ENCODE measurements around the gene RHBDL1. TPM values are rescaled to one million over a fixed set of nuclear protein-coding genes. Genes with fewer than 3 reads are reported as not detected.
A peak's percentile ranks its signal among the peaks of the same experiment; 100 is the strongest.

The RHBDL1 gene
- total RNA-seq, 1 donor from 2014 or later = 1.6 TPM

GRCh38 chr16:648781-649589 lies 26.5 kb upstream of the RHBDL1 start, which contains the start of gene WDR90:
WDR90 (plus strand) TSS chr16:649365; CDS start chr16:649417, 52 bp downstream.
- ATAC-seq = peak; percentile 95
- peak; percentile 97 for DNase-seq (ENCODE audit: low spot score)
- intact Hi-C loops (cut with DNase I) = no loop called here

GRCh38 chr16:649631-650030 lies 25.8 kb upstream of the RHBDL1 start:
- intact Hi-C loops (cut with DNase I) = loop anchor here (10.0 kb wide), 1 partner anchor 65 kb away; no protein-coding TSS in a partner anchor
- ATAC-seq (no peak), DNase-seq (ENCODE audit: low spot score) (no peak)

- DNase-seq (ENCODE audit: low spot score) (no peak), ATAC-seq (no peak)
- intact Hi-C loops (cut with DNase I) = loop anchor here (10.0 kb wide), 1 partner anchor 67 kb away; no protein-coding TSS in a partner anchor
Measured at GRCh38 chr16:651844-652243, 23.6 kb upstream of the RHBDL1 start.

- ATAC-seq = no peak
- intact Hi-C loops (cut with DNase I) = loop anchor here (10.0 kb wide), 1 partner anchor 68 kb away; no protein-coding TSS in a partner anchor
- DNase-seq (ENCODE audit: low spot score) = no peak
Measured at GRCh38 chr16:652454-653305, 22.8 kb upstream of the RHBDL1 start.

GRCh38 chr16:654034-654433 lies 21.4 kb upstream of the RHBDL1 start:
- ATAC-seq (no peak), DNase-seq (ENCODE audit: low spot score) (no peak)

GRCh38 chr16:657487-657886 lies 18.0 kb upstream of the RHBDL1 start:
- no peak for DNase-seq (ENCODE audit: low spot score)
- intact Hi-C loops (cut with DNase I) = loop anchor here (10.0 kb wide), 1 partner anchor 73 kb away; no protein-coding TSS in a partner anchor
- no peak for ATAC-seq

More at GRCh38 chr16:654034-654433, 21.4 kb upstream of the RHBDL1 start:
- intact Hi-C loops (cut with DNase I) = loop anchor here (10.0 kb wide), 1 partner anchor 69 kb away; no protein-coding TSS in a partner anchor

- DNase-seq (ENCODE audit: low spot score) = no peak
- intact Hi-C loops (cut with DNase I) = loop anchor here (10.0 kb wide), 1 partner anchor 74 kb away; no protein-coding TSS in a partner anchor
- ATAC-seq = no peak
Measured at GRCh38 chr16:658679-659571, 16.5 kb upstream of the RHBDL1 start.

- DNase-seq (ENCODE audit: low spot score) (no peak), ATAC-seq (no peak)
- intact Hi-C loops (cut with DNase I) = loop anchor here (10.0 kb wide), 1 partner anchor 75 kb away; no protein-coding TSS in a partner anchor
Measured at GRCh38 chr16:659618-660017, 15.9 kb upstream of the RHBDL1 start.

- ATAC-seq = no peak
- DNase-seq (ENCODE audit: low spot score) = no peak
- intact Hi-C loops (cut with DNase I) = no loop called here
Measured at GRCh38 chr16:660132-660458, 15.4 kb upstream of the RHBDL1 start.

GRCh38 chr16:660459-661183 lies 14.8 kb upstream of the RHBDL1 start:
- DNase-seq (ENCODE audit: low spot score) (peak; percentile 94), ATAC-seq (peak; percentile 92)
- intact Hi-C loops (cut with DNase I) = no loop called here

- DNase-seq (ENCODE audit: low spot score) = no peak
- ATAC-seq = peak; percentile 20
- intact Hi-C loops (cut with DNase I) = no loop called here
Measured at GRCh38 chr16:661184-661821, 14.2 kb upstream of the RHBDL1 start.

- ATAC-seq = no peak
- intact Hi-C loops (cut with DNase I) = no loop called here
- no peak for DNase-seq (ENCODE audit: low spot score)
Measured at GRCh38 chr16:662095-662494, 13.4 kb upstream of the RHBDL1 start.

GRCh38 chr16:662597-662996 lies 12.9 kb upstream of the RHBDL1 start:
- no peak for DNase-seq (ENCODE audit: low spot score)
- intact Hi-C loops (cut with DNase I) = no loop called here
- ATAC-seq = no peak

- ATAC-seq (no peak), DNase-seq (ENCODE audit: low spot score) (no peak)
- intact Hi-C loops (cut with DNase I) = no loop called here
Measured at GRCh38 chr16:666572-666971, 8.9 kb upstream of the RHBDL1 start.

- intact Hi-C loops (cut with DNase I) = no loop called here
- ATAC-seq (no peak), DNase-seq (ENCODE audit: low spot score) (no peak)
Measured at GRCh38 chr16:667113-667779, 8.2 kb upstream of the RHBDL1 start.

- intact Hi-C loops (cut with DNase I) = no loop called here
- peak; percentile 96 for DNase-seq (ENCODE audit: low spot score)
- peak; percentile 91 for ATAC-seq
Measured at GRCh38 chr16:667780-668518, 7.5 kb upstream of the RHBDL1 start, which contains the start of gene RHOT2. RHOT2 (plus strand) TSS chr16:668132; CDS start chr16:668200, 68 bp downstream.

Measured in sciatic nerve (tissue), 2 donors.